Mammary epithelial cell (primary cell): ENCODE measurements around the gene SEBOX.

ENCODE experiments used
- CTCF ChIP-seq, 2 donors: IDR thresholded peaks in 1 of 2; conservative IDR thresholded peaks in 1 of 2; 2 replicates each; pipeline ENCODE4 v1.5.1; 2011 to 2012; ENCODE audit warnings: inconsistent platforms in 2 of 2, low read length in 2 of 2, mild to moderate bottlenecking in 2 of 2, control low read depth in 1 of 2, low read depth in 1 of 2; ENCODE audit not compliant: insufficient read depth in 1 of 2; ENCODE audit errors: extremely low read depth in 1 of 2
- EZH2 ChIP-seq: IDR thresholded peaks from 2 replicates; pipeline ENCODE4 v1.6.1; 2012; ENCODE audit warnings: low read length, inconsistent platforms, borderline replicate concordance

DNA sequence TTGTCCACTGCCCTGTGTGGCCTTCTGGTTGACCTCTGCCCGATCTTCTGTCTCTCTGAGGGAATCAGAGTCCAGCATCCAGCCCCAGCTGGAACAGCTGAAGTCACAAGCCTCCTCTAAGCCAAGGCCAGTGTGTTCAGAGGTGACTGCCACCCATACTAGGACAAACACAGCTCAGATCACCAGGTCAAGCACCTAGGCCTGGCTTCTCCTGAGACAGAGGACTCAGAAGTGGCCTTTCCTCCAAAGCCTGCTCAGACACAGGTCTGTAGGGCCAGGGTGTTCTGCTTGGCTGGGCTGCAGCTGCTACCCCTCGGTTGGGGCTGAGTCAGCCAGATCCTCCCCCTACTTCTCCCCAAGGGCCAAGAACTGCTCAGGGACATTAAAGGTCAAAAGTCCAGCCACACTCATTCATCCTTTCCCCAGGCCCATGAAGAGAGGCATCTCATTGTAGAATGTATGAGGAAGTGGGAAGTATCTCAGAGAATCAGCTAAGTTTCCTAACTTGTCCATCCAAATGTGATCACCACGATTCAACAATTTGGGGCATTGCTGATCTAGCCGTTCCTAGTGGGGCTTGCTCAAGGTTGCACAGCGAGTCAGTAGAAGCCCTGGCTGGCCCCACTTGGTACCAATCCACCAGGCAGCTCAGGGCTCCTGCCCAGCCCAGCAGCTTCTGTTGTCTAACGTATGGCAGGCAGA lies 33.4 kb upstream of the SEBOX start:
- no peak for TF ChIP-seq EZH2
- TF ChIP-seq CTCF (conservative IDR thresholded peaks at IDR 0.05 in 1 of 2, IDR thresholded peaks at IDR 0.05 in 1 of 2; ENCODE audit: extremely low read depth in 1 of 2, insufficient read depth in 1 of 2, low read depth in 1 of 2, low read length in 2 of 2) = no peak
